Astrocyte (in vitro differentiated cells and primary cell): Measurements from ENCODE around the gene WDR20. TPM values are rescaled to one million over a fixed set of nuclear protein-coding genes. Genes with fewer than 3 reads are reported as not detected.
"Not testable (repeated sequence)": the region's sequence is repeated elsewhere in the genome, so short reads cannot be mapped to it uniquely, and the experiment has no call there.

Source experiments
- DNase-seq: peaks from one replicate; pipeline ENCODE4 v3.0.0-alpha.2; 2010; ENCODE audit warnings: low read depth
- FAIRE-seq: peaks from 2 replicates; lab custom pipeline; 2011; peaks lifted over from hg19 to GRCh38; lab: Jason Lieb, UNC
- H2AFZ ChIP-seq: 2 replicates; pipeline ENCODE4 v1.6.0; 2012; ENCODE audit warnings: low read depth, low read length, inconsistent platforms
- H3K27ac ChIP-seq: 2 replicates; pipeline ENCODE4 v1.5.1; 2011; ENCODE audit warnings: low read depth, low read length, inconsistent platforms
- H3K27me3 ChIP-seq: 2 replicates; pipeline ENCODE4 v1.6.0; 2011; ENCODE audit warnings: low read length, inconsistent platforms; ENCODE audit not compliant: insufficient read depth
- H3K36me3 ChIP-seq: 2 replicates; pipeline ENCODE4 v1.5.1; 2011; ENCODE audit warnings: low read length, inconsistent platforms; ENCODE audit not compliant: insufficient read depth
- H3K4me1 ChIP-seq: 2 replicates; pipeline ENCODE4 v1.5.1; 2011; ENCODE audit warnings: low read length, inconsistent platforms; ENCODE audit not compliant: insufficient read depth
- H3K4me2 ChIP-seq: 2 replicates; pipeline ENCODE4 v1.6.0; 2012; ENCODE audit warnings: low read length, inconsistent platforms
- H3K4me3 ChIP-seq: 2 replicates; pipeline ENCODE4 v1.5.1; 2011; ENCODE audit warnings: low read depth, mild to moderate bottlenecking, low read length, inconsistent platforms; ENCODE audit not compliant: insufficient read depth
- H3K79me2 ChIP-seq: 2 replicates; pipeline ENCODE4 v1.6.0; 2012; ENCODE audit warnings: mild to moderate bottlenecking, low read length, inconsistent platforms; ENCODE audit not compliant: insufficient read depth
- H3K9ac ChIP-seq: 2 replicates; pipeline ENCODE4 v1.6.0; 2012; ENCODE audit warnings: mild to moderate bottlenecking, low read length, inconsistent platforms
- H3K9me3 ChIP-seq: 2 replicates; pipeline ENCODE4 v1.5.1; 2012; ENCODE audit warnings: low read depth, mild to moderate bottlenecking, low read length, inconsistent platforms; ENCODE audit not compliant: insufficient read depth
- H4K20me1 ChIP-seq: 2 replicates; pipeline ENCODE4 v1.6.0; 2012; ENCODE audit warnings: low read length, inconsistent platforms; ENCODE audit not compliant: insufficient read depth
- H3K27ac Mint-ChIP-seq: one replicate; pipeline ENCODE4 v1.8.0; 2021; ENCODE audit warnings: mild to moderate bottlenecking, mixed read lengths; ENCODE audit not compliant: unreplicated experiment
- H3K27me3 Mint-ChIP-seq: one replicate; pipeline ENCODE4 v1.8.0; 2021; ENCODE audit warnings: low read depth, mixed read lengths; ENCODE audit not compliant: unreplicated experiment
- H3K36me3 Mint-ChIP-seq: one replicate; pipeline ENCODE4 v1.8.0; 2021; ENCODE audit warnings: low read depth, mixed read lengths; ENCODE audit not compliant: unreplicated experiment
- H3K4me1 Mint-ChIP-seq: one replicate; pipeline ENCODE4 v1.8.0; 2021; ENCODE audit warnings: low read depth, mixed read lengths; ENCODE audit not compliant: unreplicated experiment
- H3K4me3 Mint-ChIP-seq: one replicate; pipeline ENCODE4 v1.8.0; 2021; ENCODE audit warnings: mild to moderate bottlenecking, moderate library complexity, mixed read lengths; ENCODE audit not compliant: unreplicated experiment
- H3K9me3 Mint-ChIP-seq: one replicate; pipeline ENCODE4 v1.8.0; 2021; ENCODE audit warnings: mild to moderate bottlenecking, mixed read lengths; ENCODE audit not compliant: unreplicated experiment
- CTCF ChIP-seq: IDR thresholded peaks from 2 replicates; pipeline ENCODE4 v1.5.1; 2011; ENCODE audit warnings: low read depth, mild to moderate bottlenecking, inconsistent platforms, low read length, moderate library complexity; ENCODE audit not compliant: insufficient read depth
- EZH2 ChIP-seq: IDR thresholded peaks from 2 replicates; pipeline ENCODE4 v1.6.1; 2012; ENCODE audit warnings: mild to moderate bottlenecking, low read length, inconsistent platforms; ENCODE audit not compliant: insufficient read depth
- total RNA-seq: library from RNA; stranded (reverse); gene quantifications from 2 replicates; pipeline ENCODE4 v1.2.1, GENCODE V29; 2021

The WDR20 gene
- total RNA-seq, 1 donor from 2014 or later: 23.6 TPM

- H3K27me3 ChIP-seq: no peaks in the 10 kb centered on the region
- no peak overlapping the region for H3K4me3 ChIP-seq
- no peaks in the 10 kb centered on the region for H3K9me3 ChIP-seq
- no peaks in the 10 kb centered on the region for H3K27me3 Mint-ChIP-seq
- H3K4me1 Mint-ChIP-seq: peaks cover 6% of the 10 kb centered on the region
- H3K4me1 ChIP-seq: no peaks in the 10 kb centered on the region
- DNase-seq (no peak), FAIRE-seq (no peak)
- H3K4me3 Mint-ChIP-seq: no peak overlapping the region
- H3K36me3 ChIP-seq: no peaks in the 10 kb centered on the region
- peaks cover 67% of the 10 kb centered on the region for H3K79me2 ChIP-seq
- TF ChIP-seq CTCF (no peak), EZH2 (no peak)
- no peak overlapping the region for H2AFZ ChIP-seq
- no peak overlapping the region for H3K27ac Mint-ChIP-seq
- H3K9ac ChIP-seq: no peak overlapping the region
- no peak overlapping the region for H3K27ac ChIP-seq
- H3K36me3 Mint-ChIP-seq: peaks cover under 1% of the 10 kb centered on the region
- peaks cover 51% of the 10 kb centered on the region for H4K20me1 ChIP-seq
- H3K9me3 Mint-ChIP-seq: no peaks in the 10 kb centered on the region
- no peak overlapping the region for H3K4me2 ChIP-seq
These were observed 31.7 kb downstream of the WDR20 start for GRCh38 chr14:102171173-102172020.

- not testable (repeated sequence) for H3K27me3 ChIP-seq, H2AFZ ChIP-seq, H3K9ac ChIP-seq, H3K36me3 ChIP-seq, H3K27ac ChIP-seq, H3K27ac Mint-ChIP-seq, DNase-seq, H3K36me3 Mint-ChIP-seq, H3K27me3 Mint-ChIP-seq, H3K4me1 ChIP-seq, H3K4me3 Mint-ChIP-seq, H3K9me3 Mint-ChIP-seq, H3K9me3 ChIP-seq, FAIRE-seq, H3K4me1 Mint-ChIP-seq, H3K4me2 ChIP-seq, H3K4me3 ChIP-seq
- peaks cover 47% of the 10 kb centered on the region for H4K20me1 ChIP-seq
- H3K79me2 ChIP-seq: peaks cover 67% of the 10 kb centered on the region
These were observed 32.2 kb downstream of the WDR20 start for GRCh38 chr14:102172021-102172272.

- Histone ChIP-seq H4K20me1 (peaks cover 47% of the 10 kb centered on the region), H3K79me2 (peaks cover 67% of the 10 kb centered on the region)
- not testable (repeated sequence) for H3K4me2 ChIP-seq, H3K27ac ChIP-seq, H3K4me3 ChIP-seq, H3K9me3 ChIP-seq, H3K36me3 ChIP-seq, H3K27me3 Mint-ChIP-seq, H3K4me3 Mint-ChIP-seq, H3K9me3 Mint-ChIP-seq, H3K4me1 Mint-ChIP-seq, H3K27me3 ChIP-seq, FAIRE-seq, DNase-seq, H3K9ac ChIP-seq, H3K36me3 Mint-ChIP-seq, H3K4me1 ChIP-seq, H2AFZ ChIP-seq, H3K27ac Mint-ChIP-seq
These were observed 33.0 kb downstream of the WDR20 start for GRCh38 chr14:102172721-102173120.
